Subcutaneous adipose tissue (tissue), 4 donors: ENCODE measurements around the gene MKRN2. TPM values are rescaled to one million over a fixed set of nuclear protein-coding genes. Genes with fewer than 3 reads are reported as not detected.

Source experiments
- CTCF ChIP-seq: fragments of 450-650 bp; IDR thresholded peaks from one replicate; pipeline ENCODE4 v1.5.1; 2016; ENCODE audit warnings: low read depth, mild to moderate bottlenecking, control low read depth, antibody characterized with exemption, moderate library complexity
- total RNA-seq, 4 donors: library from RNA; depleted of rRNA; stranded (reverse); fragments of >200 nt; gene quantifications; one replicate each; pipeline ENCODE4 v1.1.0, GENCODE V29; 2016

MKRN2 gene
- total RNA-seq, 4 donors from 2014 or later: 28.4 to 38.2 (median 31.1) TPM

- no peak for TF ChIP-seq CTCF
These were observed 41.3 kb upstream of the MKRN2 start for GRCh38 chr3:12515631-12516030.

GRCh38 chr3:12516873-12517272 lies 40.0 kb upstream of the MKRN2 start:
- TF ChIP-seq CTCF: no peak

- no peak for TF ChIP-seq CTCF
These were observed 38.4 kb upstream of the MKRN2 start for GRCh38 chr3:12518261-12519028.

GRCh38 chr3:12521010-12521409 lies 35.9 kb upstream of the MKRN2 start:
- no peak for TF ChIP-seq CTCF

- TF ChIP-seq CTCF: no peak
These were observed 34.2 kb upstream of the MKRN2 start for GRCh38 chr3:12522721-12523120.

- TF ChIP-seq CTCF: no peak
These were observed 29.1 kb upstream of the MKRN2 start for GRCh38 chr3:12527757-12528143.

- no peak for TF ChIP-seq CTCF
These were observed 24.7 kb upstream of the MKRN2 start for GRCh38 chr3:12532182-12532581.
